ELR (cell line): ENCODE measurements around the gene EIF3CL.
A peak's percentile ranks its signal among the peaks of the same experiment; 100 is the strongest.
"Not testable (repeated sequence)": the region's sequence is repeated elsewhere in the genome, so short reads cannot be mapped to it uniquely, and the experiment has no call there.

Experiments used
- DNase-seq: peaks from one replicate; pipeline ENCODE4 v3.0.0-alpha.2; 2015; ENCODE audit warnings: low read depth

The EIF3CL gene, protein sequence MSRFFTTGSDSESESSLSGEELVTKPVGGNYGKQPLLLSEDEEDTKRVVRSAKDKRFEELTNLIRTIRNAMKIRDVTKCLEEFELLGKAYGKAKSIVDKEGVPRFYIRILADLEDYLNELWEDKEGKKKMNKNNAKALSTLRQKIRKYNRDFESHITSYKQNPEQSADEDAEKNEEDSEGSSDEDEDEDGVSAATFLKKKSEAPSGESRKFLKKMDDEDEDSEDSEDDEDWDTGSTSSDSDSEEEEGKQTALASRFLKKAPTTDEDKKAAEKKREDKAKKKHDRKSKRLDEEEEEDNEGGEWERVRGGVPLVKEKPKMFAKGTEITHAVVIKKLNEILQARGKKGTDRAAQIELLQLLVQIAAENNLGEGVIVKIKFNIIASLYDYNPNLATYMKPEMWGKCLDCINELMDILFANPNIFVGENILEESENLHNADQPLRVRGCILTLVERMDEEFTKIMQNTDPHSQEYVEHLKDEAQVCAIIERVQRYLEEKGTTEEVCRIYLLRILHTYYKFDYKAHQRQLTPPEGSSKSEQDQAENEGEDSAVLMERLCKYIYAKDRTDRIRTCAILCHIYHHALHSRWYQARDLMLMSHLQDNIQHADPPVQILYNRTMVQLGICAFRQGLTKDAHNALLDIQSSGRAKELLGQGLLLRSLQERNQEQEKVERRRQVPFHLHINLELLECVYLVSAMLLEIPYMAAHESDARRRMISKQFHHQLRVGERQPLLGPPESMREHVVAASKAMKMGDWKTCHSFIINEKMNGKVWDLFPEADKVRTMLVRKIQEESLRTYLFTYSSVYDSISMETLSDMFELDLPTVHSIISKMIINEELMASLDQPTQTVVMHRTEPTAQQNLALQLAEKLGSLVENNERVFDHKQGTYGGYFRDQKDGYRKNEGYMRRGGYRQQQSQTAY

DNA sequence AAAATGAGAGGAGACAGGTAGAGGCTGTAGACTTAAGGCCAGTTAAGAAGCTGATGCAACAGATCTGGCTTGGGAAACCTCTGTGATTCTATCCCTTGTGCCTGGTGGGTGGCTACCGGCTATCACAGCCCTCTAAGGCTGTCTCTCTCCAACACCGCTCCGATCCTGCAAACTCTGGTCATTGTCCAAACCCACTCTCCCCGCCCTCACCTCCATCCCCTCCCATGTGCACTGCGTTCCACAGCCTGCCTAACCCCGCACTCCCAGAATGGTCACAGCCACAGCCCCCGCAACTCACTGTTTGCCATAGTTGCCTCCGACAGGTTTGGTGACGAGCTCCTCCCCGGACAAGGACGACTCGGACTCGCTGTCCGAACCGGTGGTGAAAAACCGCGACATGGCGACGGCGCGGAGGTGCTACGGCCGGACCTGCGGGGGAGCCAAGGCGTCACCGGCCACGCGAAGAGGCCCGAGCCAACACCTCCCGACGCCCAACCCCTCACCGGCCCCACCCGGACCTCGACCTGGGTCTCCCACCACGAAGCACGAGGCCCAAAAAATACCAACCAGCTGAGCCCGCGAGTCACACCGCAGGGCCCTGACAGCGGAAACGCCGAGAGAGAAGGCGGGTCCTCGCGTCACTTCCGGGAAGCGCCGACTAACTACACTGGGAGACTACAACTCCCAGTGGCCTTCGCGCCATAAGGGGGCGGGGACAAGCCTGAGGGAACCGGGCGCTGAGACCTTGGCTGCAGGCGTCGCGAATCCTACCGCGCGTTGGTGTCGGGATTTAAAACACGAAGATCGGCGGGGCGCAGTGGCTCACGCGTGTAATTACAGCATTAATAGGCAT lies at the start of gene EIF3CL:
EIF3CL (minus strand) TSS at position 622 of the 853 bp plus-strand sequence; CDS start at position 399, 223 bp downstream.
- not testable (repeated sequence) for DNase-seq

DNA sequence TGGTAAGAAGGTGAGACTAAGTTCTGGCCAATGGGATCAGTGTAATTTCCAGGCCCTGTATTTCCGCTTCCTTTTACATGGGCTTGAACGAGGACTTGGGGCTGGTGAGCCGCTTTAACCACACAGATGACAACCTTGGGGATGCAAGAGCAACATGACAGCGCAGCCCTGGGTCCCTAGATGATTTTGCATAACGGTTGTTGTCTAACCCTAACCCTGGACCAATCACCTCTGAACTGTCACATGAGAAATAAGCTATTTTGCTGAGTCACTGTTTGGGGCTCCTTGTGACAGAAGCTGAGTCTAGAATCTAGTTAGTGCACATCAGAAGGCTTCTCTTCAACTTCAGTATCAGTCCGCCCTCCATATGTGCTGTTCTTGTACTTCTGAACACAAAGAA lies 43.4 kb upstream of the EIF3CL start:
- DNase-seq = not testable (repeated sequence)

DNA sequence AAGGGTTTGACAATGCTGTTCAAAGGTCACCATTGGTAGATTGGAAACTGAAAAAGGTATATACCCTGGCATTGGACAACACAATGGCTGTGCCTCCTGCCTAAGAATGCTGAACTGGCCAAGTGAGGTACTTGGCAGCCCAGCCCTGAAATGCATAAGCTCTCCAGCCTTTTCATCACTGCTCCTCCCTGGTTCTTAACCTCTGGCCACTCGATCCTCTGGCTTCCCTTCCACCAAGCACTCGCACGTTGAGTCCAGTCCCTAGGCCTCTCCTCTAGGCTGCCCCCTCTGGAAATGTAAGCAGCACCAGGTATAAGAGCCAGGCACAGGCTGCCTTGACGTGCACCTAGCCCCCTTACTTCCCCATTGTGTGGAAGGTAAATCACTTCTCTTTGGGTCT lies 42.7 kb upstream of the EIF3CL start:
- DNase-seq = not testable (repeated sequence)

DNA sequence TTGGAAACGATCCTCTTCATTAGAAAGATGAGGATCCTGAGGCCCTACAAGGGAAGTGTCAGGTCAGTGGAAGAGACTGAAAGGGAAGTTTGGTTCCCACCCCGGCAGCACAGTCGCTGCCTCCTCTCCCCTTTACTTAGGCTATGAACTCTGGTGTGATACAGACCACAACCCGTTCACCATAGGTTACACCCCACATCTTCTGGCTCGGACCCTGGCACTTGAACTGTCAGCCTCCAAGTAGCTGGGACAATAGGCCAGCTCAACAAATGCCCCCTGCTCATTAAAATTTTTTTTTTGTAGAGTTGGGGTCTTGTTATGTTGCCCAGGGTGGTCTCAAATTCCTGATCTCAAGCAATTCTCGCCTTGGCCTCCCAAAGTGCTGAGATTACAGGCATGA lies 40.3 kb upstream of the EIF3CL start:
- not testable (repeated sequence) for DNase-seq

DNA sequence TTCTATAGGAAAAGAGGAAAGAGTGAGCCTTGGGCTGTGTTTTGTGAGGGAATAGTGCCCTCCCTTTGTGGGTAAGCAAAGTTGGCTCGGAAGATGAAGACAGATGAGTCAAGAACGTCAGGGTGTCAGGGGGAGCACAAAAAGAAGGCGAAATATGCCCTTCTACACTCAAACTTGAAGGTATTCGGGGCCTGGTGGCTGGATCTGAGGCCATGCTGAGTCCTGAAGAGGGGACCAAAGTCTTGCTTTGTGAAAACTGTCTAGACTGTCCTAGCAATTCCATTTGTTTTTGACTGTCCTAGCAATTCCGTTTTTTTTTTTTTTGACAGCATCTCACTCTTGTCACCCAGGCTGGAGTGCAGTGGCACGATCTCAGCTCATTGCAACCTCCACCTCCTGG lies 35.3 kb upstream of the EIF3CL start:
- not testable (repeated sequence) for DNase-seq

DNA sequence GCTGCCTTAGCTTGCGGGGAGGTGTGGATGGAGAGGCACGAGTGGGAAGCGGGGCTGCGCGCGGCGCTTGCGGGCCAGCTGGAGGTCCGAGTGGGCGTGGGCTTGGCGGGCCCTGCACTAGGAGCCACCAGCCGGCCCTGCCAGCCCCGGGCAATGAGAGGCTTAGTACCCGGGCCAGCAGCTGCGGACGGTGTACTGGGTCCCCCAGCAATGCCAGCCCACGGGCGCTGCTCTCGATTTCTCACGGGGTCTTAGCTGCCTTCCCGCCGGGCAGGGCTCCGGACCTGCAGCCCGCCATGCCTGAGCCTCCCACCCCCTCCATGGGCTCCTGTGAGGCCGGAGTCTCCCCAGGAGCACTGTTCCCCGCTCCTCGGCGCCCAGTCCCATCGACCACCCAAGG lies 31.7 kb upstream of the EIF3CL start:
- not testable (repeated sequence) for DNase-seq

DNA sequence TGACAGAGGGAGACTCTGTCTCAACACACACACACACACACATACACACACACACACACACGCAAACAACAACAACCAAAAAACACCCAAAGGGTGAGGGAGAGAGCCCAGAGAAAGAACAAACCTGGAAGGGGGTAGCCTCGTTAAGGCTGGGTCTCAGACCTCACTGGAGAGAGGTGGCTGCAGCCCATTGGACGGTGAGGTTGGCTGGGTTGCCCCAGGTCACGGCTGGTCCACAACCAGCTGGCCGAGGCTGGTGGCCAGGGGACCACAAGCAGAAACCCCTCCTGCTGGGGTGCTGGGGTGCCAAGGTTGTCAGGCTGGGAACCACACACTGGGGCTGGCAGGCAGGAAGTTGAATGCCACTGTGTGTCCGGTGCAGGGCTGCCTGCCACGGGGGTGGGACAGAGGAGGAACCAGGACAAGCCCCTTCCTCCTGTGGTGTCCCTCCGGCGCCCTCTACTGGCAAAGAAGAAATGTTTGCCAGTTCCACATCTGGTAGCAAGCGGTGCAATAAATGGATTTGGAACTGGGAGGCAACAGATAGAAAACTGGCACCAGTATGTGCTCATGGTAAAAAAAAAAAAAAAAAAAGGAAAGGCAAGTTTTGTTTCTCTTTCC lies 22.5 kb upstream of the EIF3CL start:
- not testable (repeated sequence) for DNase-seq

DNA sequence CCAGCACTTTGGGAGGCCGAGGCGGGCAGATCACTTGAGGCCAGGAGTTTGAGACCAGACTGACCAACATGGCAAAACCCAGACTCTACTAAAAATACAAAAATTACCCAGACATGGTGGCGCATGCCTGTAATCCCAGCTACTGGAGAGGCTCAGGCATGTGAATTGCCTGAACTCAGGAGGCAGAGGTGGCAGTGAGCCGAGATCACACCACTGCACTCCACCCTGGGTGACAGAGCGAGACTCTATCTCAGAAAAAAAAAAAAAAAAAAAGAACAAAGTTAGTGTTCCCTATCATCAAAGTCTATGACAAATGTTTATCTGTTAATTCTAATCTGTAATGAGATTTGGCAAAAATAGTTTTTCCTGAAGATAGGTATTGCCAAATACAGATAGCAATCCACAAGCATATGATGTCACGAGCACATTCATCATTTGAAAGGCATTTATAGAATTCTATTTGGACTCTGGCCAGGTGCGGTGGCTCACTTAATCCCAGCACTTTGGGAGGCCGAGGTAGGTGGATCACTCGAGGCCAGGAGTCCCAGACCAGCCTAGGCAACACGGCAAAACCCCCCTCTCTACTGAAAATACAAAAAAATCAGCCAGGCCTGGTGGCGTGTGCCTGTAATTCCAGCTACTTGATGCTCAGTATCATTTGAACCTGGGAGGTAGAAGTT lies 17.6 kb upstream of the EIF3CL start:
- DNase-seq = not testable (repeated sequence)

DNA sequence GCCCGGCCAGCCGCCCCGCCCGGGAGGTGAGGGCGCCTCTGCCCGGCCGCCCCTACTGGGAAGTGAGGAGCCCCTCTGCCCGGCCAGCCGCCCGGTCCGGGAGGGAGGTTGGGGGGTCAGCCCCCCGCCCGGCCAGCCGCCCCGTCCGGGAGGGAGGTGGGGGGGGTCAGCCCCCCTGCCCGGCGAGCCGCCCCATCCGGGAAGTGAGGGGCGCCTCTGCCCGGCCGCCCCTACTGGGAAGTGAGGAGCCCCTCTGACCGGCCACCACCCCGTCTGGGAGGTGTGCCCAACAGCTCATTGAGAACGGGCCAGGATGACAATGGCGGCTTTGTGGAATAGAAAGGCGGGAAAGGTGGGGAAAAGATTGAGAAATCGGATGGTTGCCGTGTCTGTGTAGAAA lies 13.4 kb upstream of the EIF3CL start:
- not testable (repeated sequence) for DNase-seq

DNA sequence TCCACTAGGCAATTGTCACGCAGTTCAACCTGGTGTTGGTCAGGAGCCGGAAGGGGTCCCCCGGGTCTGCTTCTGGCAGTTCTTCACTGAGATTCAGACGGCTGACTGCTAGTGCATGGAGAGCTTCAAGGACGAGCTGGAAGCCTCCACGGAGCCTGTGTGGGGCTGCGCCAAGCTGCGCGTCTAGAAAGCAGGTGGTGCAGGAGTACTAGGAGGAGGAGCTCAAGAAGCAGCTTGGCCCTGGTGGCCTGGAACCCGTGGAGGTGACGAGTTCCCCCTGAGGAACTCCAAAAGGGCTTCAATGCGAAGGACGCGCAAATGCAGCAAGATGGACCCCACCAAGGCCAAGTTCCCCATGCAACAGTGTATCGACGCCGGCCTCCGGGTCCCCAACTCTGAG lies 10.9 kb upstream of the EIF3CL start:
- not testable (repeated sequence) for DNase-seq

DNA sequence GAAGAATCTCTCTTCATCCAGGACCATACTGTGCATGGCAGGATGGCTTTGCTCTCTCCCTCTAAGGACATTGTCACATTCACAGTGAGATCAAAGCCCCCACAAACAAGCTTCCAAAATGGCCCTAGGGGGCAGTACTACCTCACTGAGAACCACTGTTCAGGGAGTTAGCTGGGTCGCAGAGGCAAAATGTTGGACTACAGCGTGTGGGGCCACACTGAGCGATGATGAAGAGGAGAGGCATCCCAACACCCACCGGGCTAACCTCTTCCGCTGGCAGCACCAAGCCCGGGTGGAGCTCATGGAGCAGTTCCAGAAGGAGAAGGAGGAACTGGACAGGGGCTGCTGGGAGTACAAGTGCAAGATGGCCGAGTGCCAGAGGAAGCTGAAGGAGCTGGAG lies 9.9 kb upstream of the EIF3CL start:
- not testable (repeated sequence) for DNase-seq

DNA sequence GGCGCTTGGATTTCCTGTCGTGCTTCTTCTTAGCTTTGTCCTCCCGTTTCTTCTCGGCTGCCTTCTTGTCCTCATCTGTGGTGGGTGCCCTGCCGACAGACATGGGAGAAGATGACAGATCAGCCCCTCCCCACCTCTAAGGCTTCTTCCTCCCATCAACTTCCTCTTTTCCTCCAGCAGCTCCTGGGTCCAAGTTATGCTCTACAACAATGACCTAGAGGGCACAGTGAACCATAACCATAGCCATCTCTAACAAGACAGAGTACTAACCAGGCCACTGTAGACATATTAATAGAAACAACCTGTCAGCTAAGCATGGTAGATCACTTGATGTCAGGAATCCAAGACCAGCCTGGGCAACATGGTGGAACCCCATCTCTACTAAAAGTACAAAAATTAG lies 11.6 kb downstream of the EIF3CL start:
- not testable (repeated sequence) for DNase-seq

DNA sequence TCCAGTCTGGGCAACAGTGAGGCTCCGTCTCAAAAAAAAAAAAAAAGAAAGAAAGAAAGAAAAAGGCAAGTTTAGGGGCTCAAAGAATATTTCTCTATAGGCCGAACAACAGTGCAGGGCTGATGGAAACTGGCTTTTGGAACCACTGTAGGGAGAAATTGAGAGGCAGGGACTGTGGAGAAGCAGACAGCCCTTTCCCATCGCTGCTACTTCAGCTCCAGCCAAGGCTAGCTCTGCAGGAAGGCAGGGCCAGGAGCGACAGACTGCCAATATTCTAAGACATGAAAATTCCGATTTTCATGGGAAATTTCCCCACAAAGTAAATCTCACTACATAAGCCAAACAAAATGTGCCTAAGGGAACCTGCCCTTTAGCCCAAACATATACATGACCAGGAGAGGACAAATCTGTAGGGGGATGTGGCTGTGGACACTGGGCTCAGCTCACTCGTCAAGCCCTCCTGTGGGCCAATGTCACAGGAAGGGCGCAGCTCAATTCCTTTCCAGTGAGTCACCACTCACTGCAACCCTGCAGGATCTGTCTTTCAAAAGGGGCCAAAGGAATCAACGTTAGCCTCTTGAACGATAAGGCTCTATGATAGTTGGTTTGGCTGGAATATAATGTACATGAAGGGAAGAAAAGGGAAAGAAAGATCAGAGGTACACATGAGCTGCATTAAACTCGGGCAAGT lies 21.3 kb downstream of the EIF3CL start:
- not testable (repeated sequence) for DNase-seq

DNA sequence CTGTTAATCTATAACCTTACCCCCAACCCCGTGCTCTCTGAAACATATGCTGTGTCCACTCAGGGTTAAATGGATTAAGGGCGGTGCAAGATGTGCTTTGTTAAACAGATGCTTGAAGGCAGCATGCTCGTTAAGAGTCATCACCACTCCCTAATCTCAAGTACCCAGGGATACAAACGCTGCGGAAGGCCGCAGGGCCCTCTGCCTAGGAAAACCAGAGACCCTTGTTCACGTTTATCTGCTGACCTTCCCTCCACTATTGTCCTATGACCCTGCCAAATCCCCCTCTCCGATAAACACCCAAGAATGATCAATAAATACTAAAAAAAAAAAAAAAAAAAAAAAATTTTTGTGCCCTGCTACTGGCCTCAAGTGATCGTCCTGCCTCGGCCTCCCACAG lies 25.8 kb downstream of the EIF3CL start:
- DNase-seq = not testable (repeated sequence)

DNA sequence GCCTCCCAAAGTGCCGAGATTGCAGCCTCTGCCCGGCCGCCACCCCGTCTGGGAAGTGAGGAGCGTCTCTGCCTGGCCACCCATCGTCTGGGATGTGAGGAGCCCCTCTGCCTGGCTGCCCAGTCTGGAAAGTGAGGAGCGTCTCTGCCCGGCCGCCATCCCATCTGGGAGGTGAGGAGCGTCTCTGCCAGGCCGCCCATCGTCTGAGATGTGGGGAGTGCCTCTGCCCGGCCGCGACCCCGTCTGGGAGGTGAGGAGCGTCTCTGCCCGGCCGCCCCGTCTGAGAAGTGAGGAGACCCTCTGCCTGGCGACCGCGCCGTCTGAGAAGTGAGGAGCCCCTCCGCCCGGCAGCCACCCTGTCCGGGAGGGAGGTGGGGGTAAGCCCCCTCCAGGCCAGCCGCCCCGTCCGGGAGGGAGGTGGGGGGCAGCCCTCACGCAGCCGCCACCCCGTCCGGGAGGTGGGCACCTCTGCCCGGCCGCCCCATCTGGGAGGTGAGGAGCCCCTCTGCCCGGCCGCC lies 26.5 kb downstream of the EIF3CL start:
- DNase-seq = not testable (repeated sequence)

DNA sequence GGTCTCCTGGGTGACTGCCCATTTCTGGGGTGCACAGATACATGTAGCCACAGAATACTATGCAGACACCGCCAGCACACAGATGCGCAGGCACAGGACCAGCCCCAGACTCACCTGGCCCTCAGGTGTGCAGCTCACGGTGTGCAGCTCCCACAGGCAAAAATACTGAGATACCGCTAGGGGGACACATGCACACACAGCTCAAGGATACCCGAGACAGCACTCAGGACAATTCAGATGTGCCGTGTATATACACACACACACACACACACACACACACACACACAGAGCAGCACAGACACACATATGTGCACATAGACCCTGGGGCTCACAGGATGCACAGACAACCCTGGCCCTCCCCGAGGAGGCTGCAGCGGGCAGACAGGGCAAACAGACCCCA lies 28.5 kb downstream of the EIF3CL start:
- not testable (repeated sequence) for DNase-seq

DNA sequence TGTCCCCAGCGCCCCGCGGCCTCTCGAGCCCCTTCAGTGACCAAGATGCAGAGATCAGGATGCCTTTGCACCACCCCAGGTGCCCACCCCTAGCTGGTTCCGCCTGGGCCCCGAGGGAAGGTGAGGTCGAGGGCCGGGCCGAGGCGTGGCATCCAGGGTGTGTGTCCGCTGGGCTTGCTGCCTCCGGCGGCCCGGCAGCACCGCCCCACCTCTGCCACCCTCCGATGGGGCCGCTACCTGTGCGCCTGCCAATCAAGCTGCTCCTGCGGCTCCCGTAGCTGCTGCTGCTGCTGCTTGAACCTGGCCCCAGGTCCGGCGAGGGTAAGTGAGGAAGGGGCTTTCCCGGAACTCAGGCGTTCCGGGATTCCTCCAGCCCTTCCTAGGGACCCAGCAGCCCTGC lies 29.4 kb downstream of the EIF3CL start:
- DNase-seq = not testable (repeated sequence)

DNA sequence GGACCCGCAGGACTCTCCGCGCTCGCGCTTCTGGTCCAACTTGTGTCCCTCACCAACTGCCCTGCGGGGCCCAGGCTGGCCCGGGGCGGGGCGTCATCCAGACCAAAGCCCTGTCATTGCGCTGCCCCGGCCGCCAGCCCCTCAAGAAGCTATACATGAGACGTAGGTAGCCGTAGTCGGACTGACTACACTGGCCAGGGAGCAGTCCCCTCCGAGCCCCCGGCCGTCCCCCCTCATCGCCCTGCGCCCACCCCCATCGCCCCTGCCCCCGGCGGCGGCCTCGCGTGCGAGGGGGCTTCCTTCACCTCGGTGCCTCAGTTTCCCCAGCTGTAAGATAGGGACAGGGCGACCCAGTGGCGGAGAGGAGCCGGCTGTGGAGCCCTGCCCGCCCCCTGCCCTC lies 35.7 kb downstream of the EIF3CL start:
- DNase-seq = peak; percentile 0

DNA sequence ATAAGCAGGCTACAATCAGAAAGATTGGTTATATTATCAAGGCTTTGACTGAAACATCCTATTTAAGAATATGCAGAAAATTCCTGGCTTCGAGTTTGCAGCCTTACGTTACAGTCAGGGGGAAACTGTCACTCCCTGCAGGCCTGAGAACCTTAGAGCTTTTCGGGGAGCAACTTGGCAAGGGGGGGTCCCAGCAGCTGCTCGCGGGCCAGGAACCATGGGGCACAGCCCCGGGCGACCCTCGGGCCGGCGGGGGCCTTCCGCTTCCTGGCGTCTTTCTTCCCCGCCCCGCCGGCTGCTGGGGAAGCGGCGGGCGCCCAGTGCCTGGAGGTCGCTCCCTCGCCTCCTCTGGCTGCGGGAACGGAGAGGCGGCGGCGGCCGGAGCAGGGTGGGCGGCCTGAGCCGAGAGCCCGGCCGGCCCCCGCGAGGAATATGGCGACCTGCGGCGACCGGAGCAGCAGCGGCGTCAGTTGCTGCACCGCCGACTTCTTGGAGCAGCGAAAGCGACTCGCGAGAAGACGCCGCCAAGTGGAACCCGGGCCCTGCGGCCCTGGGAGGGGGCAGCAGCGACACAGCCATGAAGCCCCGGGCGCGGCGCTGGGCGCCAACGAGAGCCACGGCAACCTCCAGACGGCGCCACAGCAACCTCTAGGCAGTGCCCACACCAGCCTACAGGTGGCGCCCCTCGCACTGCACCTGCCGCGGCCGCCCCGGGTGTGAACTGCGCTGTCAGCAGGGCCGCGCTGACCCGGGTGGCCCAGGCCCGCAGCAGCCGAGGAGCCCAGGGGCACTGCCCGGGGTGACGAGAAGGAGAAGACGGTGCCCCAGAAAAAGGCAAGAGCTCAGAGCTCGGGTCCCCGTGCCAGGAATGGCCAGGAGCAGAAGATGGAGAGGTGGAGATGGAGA lies 39.1 kb downstream of the EIF3CL start:
- not testable (repeated sequence) for DNase-seq
